Prostate gland (tissue), 2 donors: Measurements from ENCODE around the gene FOXE3.

Source experiments
- POLR2A ChIP-seq: fragments of 450-650 bp; IDR thresholded peaks from one replicate; pipeline ENCODE4 v1.6.1; 2016; ENCODE audit warnings: antibody characterized with exemption, mild to moderate bottlenecking
- TF ChIP-seq, protein P1 (sequence below), 4 experiments: fragments of 200-600 bp in 2 of 4; fragments of 450-650 bp in 2 of 4; sonication (generic) in 2 of 4; IDR thresholded peaks; 1 replicate in 3 of 4; 2 replicates in 1 of 4; pipeline ENCODE4 v1.5.1; 2016 to 2019; ENCODE audit warnings: antibody characterized with exemption in 4 of 4, mild to moderate bottlenecking in 2 of 4, moderate library complexity in 2 of 4

DNA sequence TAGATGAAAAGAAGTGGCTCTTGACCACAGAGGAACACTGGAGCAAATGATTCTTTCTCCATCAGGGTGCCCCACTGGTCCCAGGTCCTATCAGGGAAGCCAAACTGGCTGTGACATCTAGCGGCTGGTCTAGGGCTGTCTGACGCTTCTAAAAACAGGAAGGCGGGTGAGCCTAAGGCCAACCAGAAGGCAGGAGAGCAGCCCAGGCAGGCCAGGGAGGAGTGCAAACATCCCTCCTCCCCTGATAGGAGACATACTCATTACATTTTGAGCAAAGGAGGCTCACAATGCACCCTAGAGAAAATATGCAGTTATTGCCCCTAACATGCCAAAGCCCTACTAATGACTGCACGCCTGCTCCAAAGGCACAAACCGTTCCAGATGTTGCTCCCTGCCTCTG is 10.4 kb upstream of the FOXE3 start:
- no peak for TF ChIP-seq POLR2A
- TF ChIP-seq, protein P1, sequence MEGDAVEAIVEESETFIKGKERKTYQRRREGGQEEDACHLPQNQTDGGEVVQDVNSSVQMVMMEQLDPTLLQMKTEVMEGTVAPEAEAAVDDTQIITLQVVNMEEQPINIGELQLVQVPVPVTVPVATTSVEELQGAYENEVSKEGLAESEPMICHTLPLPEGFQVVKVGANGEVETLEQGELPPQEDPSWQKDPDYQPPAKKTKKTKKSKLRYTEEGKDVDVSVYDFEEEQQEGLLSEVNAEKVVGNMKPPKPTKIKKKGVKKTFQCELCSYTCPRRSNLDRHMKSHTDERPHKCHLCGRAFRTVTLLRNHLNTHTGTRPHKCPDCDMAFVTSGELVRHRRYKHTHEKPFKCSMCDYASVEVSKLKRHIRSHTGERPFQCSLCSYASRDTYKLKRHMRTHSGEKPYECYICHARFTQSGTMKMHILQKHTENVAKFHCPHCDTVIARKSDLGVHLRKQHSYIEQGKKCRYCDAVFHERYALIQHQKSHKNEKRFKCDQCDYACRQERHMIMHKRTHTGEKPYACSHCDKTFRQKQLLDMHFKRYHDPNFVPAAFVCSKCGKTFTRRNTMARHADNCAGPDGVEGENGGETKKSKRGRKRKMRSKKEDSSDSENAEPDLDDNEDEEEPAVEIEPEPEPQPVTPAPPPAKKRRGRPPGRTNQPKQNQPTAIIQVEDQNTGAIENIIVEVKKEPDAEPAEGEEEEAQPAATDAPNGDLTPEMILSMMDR (IDR thresholded peaks at IDR 0.05) = no peak
